Medulla oblongata (tissue), 1 donor: ENCODE measurements around the gene GEMIN4.
"Not testable (repeated sequence)": the region's sequence is repeated elsewhere in the genome, so short reads cannot be mapped to it uniquely, and the experiment has no call there.

Experiments
- DNase-seq: peaks from one replicate; pipeline ENCODE4 v3.0.0-alpha.2; 2015; ENCODE audit errors: extremely low spot score

The GEMIN4 gene

GRCh38 chr17:752002-752619 lies at the start of gene GEMIN4:
Gene GEMIN4 (minus strand): TSS chr17:752264. CDS start chr17:752142, 122 bp downstream.
- peak; percentile 86 for DNase-seq

- no peak for DNase-seq
These were observed 49.6 kb upstream of the GEMIN4 start for GRCh38 chr17:801660-802059.

- no peak for DNase-seq
These were observed 48.6 kb upstream of the GEMIN4 start for GRCh38 chr17:800446-801242.

GRCh38 chr17:799261-799660 lies 47.2 kb upstream of the GEMIN4 start:
- DNase-seq, result no peak

- DNase-seq, result no peak
These were observed 46.2 kb upstream of the GEMIN4 start for GRCh38 chr17:798246-798645.

GRCh38 chr17:797236-797840 lies 45.3 kb upstream of the GEMIN4 start:
- DNase-seq, result no peak

- DNase-seq, result no peak
These were observed 44.5 kb upstream of the GEMIN4 start for GRCh38 chr17:796609-797008.

GRCh38 chr17:795721-796120 lies 43.7 kb upstream of the GEMIN4 start:
- DNase-seq, result no peak

GRCh38 chr17:795276-795675 lies 43.2 kb upstream of the GEMIN4 start:
- no peak for DNase-seq

- peak; percentile 93 for DNase-seq
These were observed 42.8 kb upstream of the GEMIN4 start for GRCh38 chr17:794876-795275.

- no peak for DNase-seq
These were observed 40.2 kb upstream of the GEMIN4 start for GRCh38 chr17:792277-792676.

GRCh38 chr17:791829-792228 lies 39.8 kb upstream of the GEMIN4 start:
- no peak for DNase-seq

GRCh38 chr17:790874-791247 lies 38.8 kb upstream of the GEMIN4 start:
- not testable (repeated sequence) for DNase-seq

- DNase-seq, result not testable (repeated sequence)
These were observed 38.1 kb upstream of the GEMIN4 start for GRCh38 chr17:789931-790873.

GRCh38 chr17:789160-789840 lies 37.2 kb upstream of the GEMIN4 start:
- no peak for DNase-seq

- no peak for DNase-seq
These were observed 36.5 kb upstream of the GEMIN4 start for GRCh38 chr17:788551-788950.

GRCh38 chr17:787641-788221 lies 35.7 kb upstream of the GEMIN4 start:
- DNase-seq, result no peak

- DNase-seq, result not testable (repeated sequence)
These were observed 33.8 kb upstream of the GEMIN4 start for GRCh38 chr17:785901-786300.

GRCh38 chr17:784143-784542 lies 32.1 kb upstream of the GEMIN4 start:
- no peak for DNase-seq

- peak; percentile 91 for DNase-seq
These were observed 30.0 kb upstream of the GEMIN4 start, which contains the start of the genes GLOD4 and MRM3 for GRCh38 chr17:781805-782731. Gene GLOD4 (minus strand): TSS chr17:782280. CDS start chr17:782255, 25 bp downstream. Gene MRM3 (plus strand): TSS chr17:782353. CDS start chr17:782379, 26 bp downstream.
